Measurements from ENCODE around the gene TMEM223. TPM values are rescaled to one million over a fixed set of nuclear protein-coding genes. Genes with fewer than 3 reads are reported as not detected.
"Not testable (repeated sequence)": the region's sequence is repeated elsewhere in the genome, so short reads cannot be mapped to it uniquely, and the experiment has no call there.

TMEM223 gene
- polyA plus RNA-seq, 1 donor (not counting 4 experiments of a cell fraction or from before 2014, with no cell fraction given): 11.0 TPM

DNA sequence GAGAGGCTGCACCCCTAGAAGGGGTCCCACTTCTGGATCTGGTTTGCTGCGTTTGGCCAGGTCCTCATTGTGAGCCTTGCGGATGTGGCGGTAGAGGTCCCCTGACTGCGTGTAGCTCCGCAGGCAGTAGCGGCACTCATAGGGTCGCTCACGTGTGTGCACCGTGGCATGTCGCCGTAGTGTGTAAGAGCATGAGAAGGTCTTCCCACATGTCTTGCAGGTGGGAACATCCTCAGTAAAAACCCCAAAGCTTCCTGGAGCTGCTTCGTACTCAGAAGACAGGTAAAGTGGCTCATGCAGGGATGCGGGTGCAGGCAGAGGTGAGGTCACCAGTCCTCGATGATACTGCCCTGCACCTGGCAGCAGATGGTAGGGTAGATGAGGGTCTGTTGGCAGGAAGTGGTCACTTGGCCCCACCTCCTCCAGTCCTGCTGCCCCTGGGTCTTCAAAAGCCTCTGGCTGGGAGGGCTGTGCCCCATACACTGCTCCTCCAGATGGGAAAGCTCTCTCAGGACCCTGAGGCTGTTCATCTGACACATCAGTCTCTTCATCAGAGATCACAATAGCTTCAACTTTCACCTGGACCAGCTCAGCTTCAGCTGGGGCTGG lies 39.5 kb downstream of the TMEM223 start:
- peaks cover 2% of the 10 kb centered on the region for H3K9me1 ChIP-seq (ENCODE audit: control insufficient read depth, extremely low read depth, insufficient read depth, low read length)
- no peak overlapping the region for H2AFZ ChIP-seq (ENCODE audit: control insufficient read depth, low read length)
- H3K79me2 ChIP-seq (ENCODE audit: control insufficient read depth, insufficient read depth, low read length): peaks cover 16% of the 10 kb centered on the region
- DNase-seq (ENCODE audit: low read depth, low spot score) (no peak), FAIRE-seq (no peak)
- H3K4me2 ChIP-seq (ENCODE audit: control insufficient read depth, extremely low read depth, insufficient read depth, low read depth, low read length): no peak overlapping the region
- no peaks in the 10 kb centered on the region for H4K20me1 ChIP-seq (ENCODE audit: control insufficient read depth, extremely low read depth, insufficient read depth, low read length)
- dilution Hi-C loops (cut with MboI; ENCODE audit: extremely low pct_ligation_motif_present, low sequenced_read_pairs): no loop called here
- no peak overlapping the region for H3K9ac ChIP-seq (ENCODE audit: control insufficient read depth, extremely low read depth, insufficient read depth, low read length)
- peaks cover 9 to 17% of the 10 kb centered on the region in 2 experiments for H3K36me3 ChIP-seq (ENCODE audit: control insufficient read depth in 2 of 2, extremely low read depth in 1 of 2, insufficient read depth in 2 of 2, low read length in 2 of 2)
- no peaks in the 10 kb centered on the region for H3K27me3 ChIP-seq (ENCODE audit: control insufficient read depth, extremely low read depth, insufficient read depth, low read length)
- H3K4me1 ChIP-seq (ENCODE audit: control insufficient read depth, extremely low read depth, insufficient read depth, low read length): peaks cover 11% of the 10 kb centered on the region
- no peak overlapping the region for H3K27ac ChIP-seq (ENCODE audit: control insufficient read depth, insufficient read depth, low read length)
- TF ChIP-seq, protein P1, sequence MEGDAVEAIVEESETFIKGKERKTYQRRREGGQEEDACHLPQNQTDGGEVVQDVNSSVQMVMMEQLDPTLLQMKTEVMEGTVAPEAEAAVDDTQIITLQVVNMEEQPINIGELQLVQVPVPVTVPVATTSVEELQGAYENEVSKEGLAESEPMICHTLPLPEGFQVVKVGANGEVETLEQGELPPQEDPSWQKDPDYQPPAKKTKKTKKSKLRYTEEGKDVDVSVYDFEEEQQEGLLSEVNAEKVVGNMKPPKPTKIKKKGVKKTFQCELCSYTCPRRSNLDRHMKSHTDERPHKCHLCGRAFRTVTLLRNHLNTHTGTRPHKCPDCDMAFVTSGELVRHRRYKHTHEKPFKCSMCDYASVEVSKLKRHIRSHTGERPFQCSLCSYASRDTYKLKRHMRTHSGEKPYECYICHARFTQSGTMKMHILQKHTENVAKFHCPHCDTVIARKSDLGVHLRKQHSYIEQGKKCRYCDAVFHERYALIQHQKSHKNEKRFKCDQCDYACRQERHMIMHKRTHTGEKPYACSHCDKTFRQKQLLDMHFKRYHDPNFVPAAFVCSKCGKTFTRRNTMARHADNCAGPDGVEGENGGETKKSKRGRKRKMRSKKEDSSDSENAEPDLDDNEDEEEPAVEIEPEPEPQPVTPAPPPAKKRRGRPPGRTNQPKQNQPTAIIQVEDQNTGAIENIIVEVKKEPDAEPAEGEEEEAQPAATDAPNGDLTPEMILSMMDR (optimal IDR thresholded peaks at IDR 0.05 in 1 of 3, IDR thresholded peaks at IDR 0.05 in 1 of 3, conservative IDR thresholded peaks at IDR 0.05 in 1 of 3; ENCODE audit: extremely low read depth in 1 of 3, insufficient read depth in 2 of 3, low read length in 3 of 3): no peak
- no peak for TF ChIP-seq EZH2 (IDR thresholded peaks at IDR 0.05; ENCODE audit: low read length)
- no peaks in the 10 kb centered on the region for H3K9me3 ChIP-seq (ENCODE audit: control insufficient read depth, low read depth, low read length)
- H3K4me3 ChIP-seq (ENCODE audit: control insufficient read depth in 2 of 3, extremely low read depth in 1 of 3, insufficient read depth in 2 of 3, low read depth in 1 of 3, low read length in 3 of 3): no peak overlapping the region

DNA sequence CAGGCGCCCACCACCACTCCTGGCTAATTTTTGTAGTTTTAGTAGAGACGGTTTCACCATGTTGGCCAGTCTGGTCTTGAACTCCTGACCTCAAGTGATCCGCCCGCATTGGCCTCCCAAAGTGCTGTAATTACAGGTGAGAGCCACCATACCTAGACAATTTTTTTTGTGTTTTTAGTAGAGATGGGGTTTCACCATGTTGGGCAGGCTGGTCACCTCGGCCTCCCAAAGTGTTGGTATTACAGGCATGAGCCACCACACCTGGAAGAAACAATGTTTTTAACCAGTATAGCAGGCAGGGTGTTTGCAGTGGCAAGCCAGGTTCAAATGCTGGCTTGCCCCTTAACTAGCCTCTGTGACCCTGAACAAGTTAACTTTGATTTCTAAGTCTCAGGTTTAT lies 41.9 kb downstream of the TMEM223 start:
- H3K9me1 ChIP-seq (ENCODE audit: control insufficient read depth, extremely low read depth, insufficient read depth, low read length); H3K9ac ChIP-seq (ENCODE audit: control insufficient read depth, extremely low read depth, insufficient read depth, low read length); H3K4me2 ChIP-seq (ENCODE audit: control insufficient read depth, extremely low read depth, insufficient read depth, low read depth, low read length); H3K27ac ChIP-seq (ENCODE audit: control insufficient read depth, insufficient read depth, low read length); H3K9me3 ChIP-seq (ENCODE audit: control insufficient read depth, low read depth, low read length); H3K4me3 ChIP-seq (ENCODE audit: control insufficient read depth in 2 of 3, extremely low read depth in 1 of 3, insufficient read depth in 2 of 3, low read depth in 1 of 3, low read length in 3 of 3); H3K27me3 ChIP-seq (ENCODE audit: control insufficient read depth, extremely low read depth, insufficient read depth, low read length); FAIRE-seq; H4K20me1 ChIP-seq (ENCODE audit: control insufficient read depth, extremely low read depth, insufficient read depth, low read length); H2AFZ ChIP-seq (ENCODE audit: control insufficient read depth, low read length); DNase-seq (ENCODE audit: low read depth, low spot score); dilution Hi-C loops (cut with MboI; ENCODE audit: extremely low pct_ligation_motif_present, low sequenced_read_pairs): not testable (repeated sequence)
- H3K4me1 ChIP-seq (ENCODE audit: control insufficient read depth, extremely low read depth, insufficient read depth, low read length): peaks cover 11% of the 10 kb centered on the region
- peaks cover 9 to 17% of the 10 kb centered on the region in 2 experiments for H3K36me3 ChIP-seq (ENCODE audit: control insufficient read depth in 2 of 2, extremely low read depth in 1 of 2, insufficient read depth in 2 of 2, low read length in 2 of 2)
- H3K79me2 ChIP-seq (ENCODE audit: control insufficient read depth, insufficient read depth, low read length): peaks cover 16% of the 10 kb centered on the region
